ENCODE results near the gene TGM2.

TGM2 gene

GRCh38 chr20:38144598-38144973 lies 20.5 kb downstream of the TGM2 start:
- H3K27me3 ChIP-seq (ENCODE audit: control insufficient read depth, insufficient read depth, low read length): no peaks in the 10 kb centered on the region
- H3K36me3 ChIP-seq (ENCODE audit: control insufficient read depth, insufficient read depth, low read length): no peaks in the 10 kb centered on the region
- peaks cover 3% of the 10 kb centered on the region; the same call in 1 of the 2 replicates for H3K4me1 ChIP-seq (ENCODE audit: control insufficient read depth, insufficient read depth, low read length)
- WGBS (ENCODE audit: insufficient coverage, insufficient read length): no CpG with 5 or more reads among the region's 5 CpGs
- no peak overlapping the region for H3K4me3 ChIP-seq (ENCODE audit: low read length)
- DNase-seq (ENCODE audit: low read depth, low spot score): no peak
- H3K27ac ChIP-seq (ENCODE audit: low read length): no peak overlapping the region
- H3K9me3 ChIP-seq (ENCODE audit: control insufficient read depth, insufficient read depth, low read length): no peaks in the 10 kb centered on the region

DNA sequence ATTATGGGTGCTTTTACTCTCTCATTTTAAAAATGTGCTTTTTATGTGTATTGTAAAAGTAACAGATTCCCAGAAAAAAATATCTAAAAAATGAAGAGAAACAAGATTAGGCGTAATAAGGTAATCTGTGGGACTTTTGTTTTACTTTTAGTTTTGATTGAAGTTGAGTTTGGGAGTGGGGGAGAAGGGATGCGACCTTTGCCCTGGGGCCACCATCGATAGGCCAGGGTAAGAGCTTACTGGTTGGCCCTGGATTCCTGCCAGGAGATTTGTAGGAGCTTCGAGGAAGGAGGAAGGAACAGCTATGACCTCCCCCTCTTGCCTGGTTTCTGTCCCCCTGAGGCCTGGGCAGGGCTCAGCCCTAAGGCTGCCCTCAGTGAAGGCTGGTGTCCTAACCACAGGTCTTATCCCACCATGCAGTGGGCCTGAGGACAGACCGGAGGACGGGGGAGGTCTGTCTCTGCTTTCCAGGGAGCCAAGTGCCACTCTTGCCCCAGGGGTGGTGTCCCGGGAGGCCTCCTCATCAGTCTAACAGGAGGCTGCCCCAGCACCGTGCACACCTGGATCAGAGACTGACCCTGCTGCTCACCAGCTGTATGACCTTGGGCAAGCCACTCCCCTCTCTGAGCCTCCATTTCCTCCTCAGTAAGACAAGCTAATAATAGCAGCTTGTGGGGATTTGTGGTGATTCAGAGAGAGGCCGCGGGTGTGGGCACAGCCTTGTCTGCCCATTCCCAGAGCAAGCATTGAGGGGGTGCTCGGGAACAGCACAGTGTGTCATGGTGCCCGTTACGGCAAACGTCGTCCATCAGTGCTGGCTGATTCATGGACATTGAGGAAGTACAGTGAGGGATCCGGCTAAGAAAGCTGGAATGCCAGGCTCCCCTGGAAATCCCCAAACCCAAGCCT lies 21.2 kb downstream of the TGM2 start:
- no peak for DNase-seq (ENCODE audit: low read depth, low spot score)
- no peaks in the 10 kb centered on the region for H3K36me3 ChIP-seq (ENCODE audit: control insufficient read depth, insufficient read depth, low read length)
- H3K4me1 ChIP-seq (ENCODE audit: control insufficient read depth, insufficient read depth, low read length): peaks cover 3% of the 10 kb centered on the region; the same call in 1 of the 2 replicates
- no peaks in the 10 kb centered on the region for H3K27me3 ChIP-seq (ENCODE audit: control insufficient read depth, insufficient read depth, low read length)
- H3K9me3 ChIP-seq (ENCODE audit: control insufficient read depth, insufficient read depth, low read length): no peaks in the 10 kb centered on the region
- H3K4me3 ChIP-seq (ENCODE audit: low read length): no peak overlapping the region
- H3K27ac ChIP-seq (ENCODE audit: low read length): no peak overlapping the region
- 100% methylated on average over 1 of the region's 16 CpGs for WGBS (ENCODE audit: insufficient coverage, insufficient read length)

GRCh38 chr20:38143238-38143645 lies 21.8 kb downstream of the TGM2 start:
- no peaks in the 10 kb centered on the region for H3K27me3 ChIP-seq (ENCODE audit: control insufficient read depth, insufficient read depth, low read length)
- H3K4me3 ChIP-seq (ENCODE audit: low read length): no peak overlapping the region
- no peaks in the 10 kb centered on the region for H3K36me3 ChIP-seq (ENCODE audit: control insufficient read depth, insufficient read depth, low read length)
- H3K4me1 ChIP-seq (ENCODE audit: control insufficient read depth, insufficient read depth, low read length): peaks cover 3% of the 10 kb centered on the region; the same call in 1 of the 2 replicates
- no peaks in the 10 kb centered on the region for H3K9me3 ChIP-seq (ENCODE audit: control insufficient read depth, insufficient read depth, low read length)
- WGBS (ENCODE audit: insufficient coverage, insufficient read length): no CpG with 5 or more reads among the region's 10 CpGs
- H3K27ac ChIP-seq (ENCODE audit: low read length): no peak overlapping the region
- DNase-seq (ENCODE audit: low read depth, low spot score): no peak

- WGBS (ENCODE audit: insufficient coverage, insufficient read length): no CpG with 5 or more reads among the region's 16 CpGs
Measured at GRCh38 chr20:38141889-38142494, 23.1 kb downstream of the TGM2 start.

GRCh38 chr20:38141204-38141888 lies 23.7 kb downstream of the TGM2 start:
- H3K4me1 ChIP-seq (ENCODE audit: control insufficient read depth, insufficient read depth, low read length): peaks cover 3% of the 10 kb centered on the region; the same call in 1 of the 2 replicates
- H3K4me3 ChIP-seq (ENCODE audit: low read length): no peak overlapping the region
- no peak overlapping the region for H3K27ac ChIP-seq (ENCODE audit: low read length)
- no CpG with 5 or more reads among the region's 23 CpGs for WGBS (ENCODE audit: insufficient coverage, insufficient read length)
- H3K9me3 ChIP-seq (ENCODE audit: control insufficient read depth, insufficient read depth, low read length): no peaks in the 10 kb centered on the region
- H3K27me3 ChIP-seq (ENCODE audit: control insufficient read depth, insufficient read depth, low read length): no peaks in the 10 kb centered on the region
- no peaks in the 10 kb centered on the region for H3K36me3 ChIP-seq (ENCODE audit: control insufficient read depth, insufficient read depth, low read length)
- no peak for DNase-seq (ENCODE audit: low read depth, low spot score)

More at GRCh38 chr20:38141889-38142494, 23.1 kb downstream of the TGM2 start:
- Histone ChIP-seq H3K4me1 (ENCODE audit: control insufficient read depth, insufficient read depth, low read length) (peaks cover 3% of the 10 kb centered on the region; the same call in 1 of the 2 replicates), H3K4me3 (ENCODE audit: low read length) (no peak overlapping the region), H3K36me3 (ENCODE audit: control insufficient read depth, insufficient read depth, low read length) (no peaks in the 10 kb centered on the region), H3K27ac (ENCODE audit: low read length) (no peak overlapping the region), H3K27me3 (ENCODE audit: control insufficient read depth, insufficient read depth, low read length) (no peaks in the 10 kb centered on the region), H3K9me3 (ENCODE audit: control insufficient read depth, insufficient read depth, low read length) (no peaks in the 10 kb centered on the region)
- no peak for DNase-seq (ENCODE audit: low read depth, low spot score)

GRCh38 chr20:38139977-38140753 lies 24.9 kb downstream of the TGM2 start:
- DNase-seq (ENCODE audit: low read depth, low spot score): no peak
- peaks cover 3% of the 10 kb centered on the region; the same call in 1 of the 2 replicates for H3K4me1 ChIP-seq (ENCODE audit: control insufficient read depth, insufficient read depth, low read length)
- no CpG with 5 or more reads among the region's 12 CpGs for WGBS (ENCODE audit: insufficient coverage, insufficient read length)

GRCh38 chr20:38139156-38139912 lies 25.7 kb downstream of the TGM2 start:
- H3K27ac ChIP-seq (ENCODE audit: low read length): no peak overlapping the region
- no peaks in the 10 kb centered on the region for H3K27me3 ChIP-seq (ENCODE audit: control insufficient read depth, insufficient read depth, low read length)
- H3K9me3 ChIP-seq (ENCODE audit: control insufficient read depth, insufficient read depth, low read length): no peaks in the 10 kb centered on the region
- no peaks in the 10 kb centered on the region for H3K36me3 ChIP-seq (ENCODE audit: control insufficient read depth, insufficient read depth, low read length)
- H3K4me1 ChIP-seq (ENCODE audit: control insufficient read depth, insufficient read depth, low read length): peaks cover 5% of the 10 kb centered on the region; the same call in 1 of the 2 replicates
- H3K4me3 ChIP-seq (ENCODE audit: low read length): no peak overlapping the region
- DNase-seq (ENCODE audit: low read depth, low spot score): no peak
- WGBS (ENCODE audit: insufficient coverage, insufficient read length): no CpG with 5 or more reads among the region's 25 CpGs

More at GRCh38 chr20:38139977-38140753, 24.9 kb downstream of the TGM2 start:
- no peak overlapping the region for H3K27ac ChIP-seq (ENCODE audit: low read length)
- no peaks in the 10 kb centered on the region for H3K36me3 ChIP-seq (ENCODE audit: control insufficient read depth, insufficient read depth, low read length)
- H3K27me3 ChIP-seq (ENCODE audit: control insufficient read depth, insufficient read depth, low read length): no peaks in the 10 kb centered on the region
- no peaks in the 10 kb centered on the region for H3K9me3 ChIP-seq (ENCODE audit: control insufficient read depth, insufficient read depth, low read length)
- no peak overlapping the region for H3K4me3 ChIP-seq (ENCODE audit: low read length)

DNA sequence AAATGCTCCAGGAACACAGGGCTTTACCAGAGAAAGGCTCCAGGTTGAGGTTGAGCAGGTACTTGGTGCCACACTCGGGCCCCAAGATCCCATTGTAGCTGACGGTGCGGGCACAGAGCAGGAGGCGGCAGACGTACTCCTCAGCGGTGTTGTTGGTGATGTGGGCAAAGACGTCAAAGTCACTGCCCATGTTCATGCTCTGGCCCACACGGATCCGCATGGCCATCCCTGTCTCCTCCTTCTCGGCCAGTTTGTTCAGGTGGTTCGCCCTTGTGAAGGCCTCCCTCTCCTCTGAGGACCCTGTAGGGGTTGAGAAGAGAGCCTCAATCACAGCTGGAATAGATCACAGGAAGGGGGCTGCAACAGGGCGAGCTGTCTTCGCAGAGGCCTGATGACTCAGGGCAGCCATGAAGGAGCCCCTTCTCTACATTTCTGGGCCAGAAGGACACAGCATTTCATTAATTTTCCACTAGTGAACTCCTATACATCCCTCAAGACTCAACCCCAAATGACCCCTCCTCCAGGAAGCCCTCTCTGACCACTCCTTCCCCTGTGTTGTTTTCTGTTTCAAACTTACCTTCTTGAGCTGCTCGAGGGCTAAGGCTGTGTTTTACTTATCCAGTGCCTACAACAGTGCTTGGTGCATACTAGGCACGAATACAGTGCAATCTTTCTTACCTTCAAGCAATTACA lies 26.8 kb downstream of the TGM2 start:
- no CpG with 5 or more reads among the region's 15 CpGs for WGBS (ENCODE audit: insufficient coverage, insufficient read length)

DNA sequence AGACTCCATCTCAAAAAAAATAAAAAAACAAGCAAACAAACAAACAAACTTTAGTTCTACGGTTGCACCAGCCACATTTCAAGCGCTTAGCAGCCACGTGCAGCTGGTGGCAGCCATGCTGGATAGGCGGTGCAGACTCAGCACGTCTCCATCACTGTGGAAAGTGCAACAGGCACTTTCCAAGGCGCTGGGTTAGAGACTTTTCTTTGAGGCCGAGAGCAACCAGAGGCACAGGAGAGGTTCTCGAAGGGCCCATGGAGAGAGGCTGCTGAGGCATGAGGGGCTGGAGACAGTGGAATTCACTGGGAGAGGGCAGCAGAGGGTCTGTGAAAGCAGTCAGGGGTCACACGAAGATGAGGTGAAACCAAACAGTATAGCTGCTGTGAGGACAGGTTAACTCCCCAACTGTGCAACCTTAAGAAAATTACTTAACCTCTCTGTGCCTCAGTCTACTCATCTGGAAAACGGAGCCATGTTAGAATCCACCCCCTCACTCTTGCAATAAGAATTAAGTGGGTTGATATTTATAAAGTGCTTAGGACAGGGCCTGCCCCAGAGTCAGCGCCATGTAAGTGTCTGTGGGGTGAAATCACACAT lies 27.5 kb downstream of the TGM2 start:
- no peak overlapping the region for H3K27ac ChIP-seq (ENCODE audit: low read length)
- no peaks in the 10 kb centered on the region for H3K36me3 ChIP-seq (ENCODE audit: control insufficient read depth, insufficient read depth, low read length)
- no CpG with 5 or more reads among the region's 11 CpGs for WGBS (ENCODE audit: insufficient coverage, insufficient read length)
- H3K4me3 ChIP-seq (ENCODE audit: low read length): no peak overlapping the region
- H3K9me3 ChIP-seq (ENCODE audit: control insufficient read depth, insufficient read depth, low read length): no peaks in the 10 kb centered on the region
- DNase-seq (ENCODE audit: low read depth, low spot score): no peak
- H3K27me3 ChIP-seq (ENCODE audit: control insufficient read depth, insufficient read depth, low read length): no peaks in the 10 kb centered on the region
- peaks cover 3% of the 10 kb centered on the region; the same call in 1 of the 2 replicates for H3K4me1 ChIP-seq (ENCODE audit: control insufficient read depth, insufficient read depth, low read length)

More for the DNA sequence above, 26.8 kb downstream of the TGM2 start:
- DNase-seq (ENCODE audit: low read depth, low spot score): no peak
- H3K36me3 ChIP-seq (ENCODE audit: control insufficient read depth, insufficient read depth, low read length): no peaks in the 10 kb centered on the region
- H3K4me3 ChIP-seq (ENCODE audit: low read length): no peak overlapping the region
- no peaks in the 10 kb centered on the region for H3K27me3 ChIP-seq (ENCODE audit: control insufficient read depth, insufficient read depth, low read length)
- no peak overlapping the region for H3K27ac ChIP-seq (ENCODE audit: low read length)
- H3K4me1 ChIP-seq (ENCODE audit: control insufficient read depth, insufficient read depth, low read length): peaks cover 3% of the 10 kb centered on the region; the same call in 1 of the 2 replicates
- H3K9me3 ChIP-seq (ENCODE audit: control insufficient read depth, insufficient read depth, low read length): no peaks in the 10 kb centered on the region
